Heart left ventricle (tissue), 16 donors: ENCODE data around the gene PRKAG2. TPM values are rescaled to one million over a fixed set of nuclear protein-coding genes. Genes with fewer than 3 reads are reported as not detected.
"Not testable (repeated sequence)": the region's sequence is repeated elsewhere in the genome, so short reads cannot be mapped to it uniquely, and the experiment has no call there.

Experiments
- ATAC-seq, 4 donors: fragments of 200-7000 bp; cut with Tn5 transposase; one replicate each; pipeline ENCODE4 v1.9.1; 2020 to 2022; ENCODE audit warnings: moderate library complexity in 4 of 4, mild to moderate bottlenecking in 3 of 4, moderate number of reproducible peaks in 1 of 4
- DNase-seq, 5 donors: peaks; one replicate each; pipeline ENCODE4 v3.0.0-alpha.2; 2020
- H3K27ac ChIP-seq, 12 donors: fragments of 200-600 bp; sonication (generic) in 4 of 12; one replicate each; pipeline versions ENCODE4 v1.5.0 to v1.8.0; 2016 to 2022; ENCODE audit warnings: mild to moderate bottlenecking in 2 of 12
- H3K27me3 ChIP-seq, 9 donors: fragments of 200-600 bp; sonication (generic) in 2 of 9; one replicate each; pipeline versions ENCODE4 v1.5.1 to v1.8.0; 2016 to 2022; ENCODE audit warnings: mild to moderate bottlenecking in 3 of 9
- H3K36me3 ChIP-seq, 9 donors: fragments of 200-600 bp; sonication (generic) in 2 of 9; one replicate each; pipeline versions ENCODE4 v1.5.0 to v1.8.0; 2018 to 2022; ENCODE audit warnings: mild to moderate bottlenecking in 2 of 9
- H3K4me1 ChIP-seq, 12 donors: fragments of 200-600 bp; sonication (generic) in 4 of 12; one replicate each; pipeline versions ENCODE4 v1.5.0 to v1.8.0; 2016 to 2022; ENCODE audit warnings: mild to moderate bottlenecking in 3 of 12
- H3K4me3 ChIP-seq, 12 donors: fragments of 200-600 bp; sonication (generic) in 4 of 12; one replicate each; pipeline versions ENCODE4 v1.5.0 to v1.8.0; 2017 to 2022; ENCODE audit warnings: mild to moderate bottlenecking in 9 of 12, moderate library complexity in 4 of 12
- H3K9me3 ChIP-seq, 12 donors: fragments of 200-600 bp; sonication (generic) in 4 of 12; one replicate each; pipeline versions ENCODE4 v1.5.0 to v1.8.0; 2016 to 2022; ENCODE audit warnings: mild to moderate bottlenecking in 1 of 12
- CTCF ChIP-seq, 12 donors: fragments of 200-600 bp; sonication (generic) in 4 of 12; IDR thresholded peaks; one replicate each; pipeline versions ENCODE4 v1.5.0 to v1.8.0; 2018 to 2022; ENCODE audit warnings: antibody characterized with exemption in 12 of 12, mild to moderate bottlenecking in 5 of 12
- POLR2A ChIP-seq, 2 donors: fragments of 450-650 bp; IDR thresholded peaks; one replicate each; pipeline ENCODE4 v1.6.1; 2017; ENCODE audit warnings: antibody characterized with exemption in 2 of 2, mild to moderate bottlenecking in 2 of 2, moderate library complexity in 2 of 2
- WGBS, 4 donors: extraction: QIAGEN DNeasy Blood & Tissue Kit in 2 of 4; methylation state at CpG; one replicate each; pipeline versions ENCODE4 v1.1.5 to v1.1.7; 2013 to 2018; 5-methylcytosine and 5-hydroxymethylcytosine counted together
- intact Hi-C, 10 donors: fragments of 100-400 bp; cut with DNase I; formaldehyde crosslinking; loops; one replicate each; pipeline versions ENCODE4 v1.11.1 to v1.14.2; 2022
- polyA plus RNA-seq, 2 donors: library from polyadenylated mRNA; stranded (reverse); fragments of 200-250 nt; gene quantifications; one replicate each; pipeline ENCODE4 v1.2.3, GENCODE V29; 2013
- total RNA-seq, 9 donors: library from RNA; depleted of rRNA in 2 of 9; stranded (reverse); fragments of >200 nt in 2 of 9; fragmentation: NEBNext Ultra II Directional in 3 of 9; extraction: Animal tissue kit (Norgen Biotek cat#: 25700) in 3 of 9; gene quantifications; one replicate each; pipeline versions ENCODE4 v1.1.0 to v1.2.4, GENCODE V29; 2016 to 2023
- donor health status: ischemic (EF 13 %, LVEDD 7.1; RV severe dilation, severe dysfunction).
- donor health status: healthy with polysubstance abuse.
- donor health status: DM: no; HTN: yes; CAD: no.
- donor health status: DM: no; HTN: no; CAD: no.
- donor health status: ischemic (EF 25% LVEDD 6.9; RV normal size, moderate dysfunction).
- donor health status: ischemic (EF 25% LVEDD 5.7; RV mildly dilated, moderate dysfunction).
- donor health status: healthy.
- donor health status: DM: yes; HTN: yes; CAD: no.
- donor health status: ischemic (EF 35%, LVEDD 5.7; RV mildly dilated, moderate dysfunction).
- donor health status: nonischemic (EF 11% LVEDD 7.7; RV severe dilation, severe dysfunction).
- donor health status: DM: yes; HTN: yes; CAD: no.
- donor health status: PGD.
- donor health status: ischemic (EF 29% LVEDD 5.4; RV normal size, mild dysfunction).
- donor health status: nonischemic (EF 23%, LVEDD 6.1; RV moderate dilation, normal function).

The PRKAG2 gene
- total and polyA plus RNA-seq, 11 donors = 50.2 to 179 (median 108) TPM

GRCh38 chr7:151575410-151575809 is 301.5 kb downstream of the PRKAG2 start:
- Histone ChIP-seq H3K4me3 (no peak overlapping the region), H3K27ac (no peak overlapping the region), H3K36me3 (peaks cover 0 to 35% (median 15%) of the 10 kb centered on the region in 9 donors), H3K27me3 (no peaks in the 10 kb centered on the region), H3K9me3 (peaks cover 0 to 15% (median 4%) of the 10 kb centered on the region in 12 donors), H3K4me1 (no peaks in the 10 kb centered on the region)
- no peak for TF ChIP-seq CTCF (IDR thresholded peaks at IDR 0.05)
- TF ChIP-seq POLR2A (IDR thresholded peaks at IDR 0.05) = no peak
- intact Hi-C loops = loop anchor here in 2 of 10 donors (10.0 kb wide), 2 partner anchors 59 to 129 kb away; no protein-coding TSS in a partner anchor
- 80 to 91% (median 88%) methylated on average over 7 of the region's 7 CpGs for WGBS, 4 donors
- DNase-seq (no peak), ATAC-seq (no peak)

GRCh38 chr7:151573046-151573445 is 303.9 kb downstream of the PRKAG2 start:
- not testable (repeated sequence) for DNase-seq, H3K9me3 ChIP-seq, H3K27ac ChIP-seq, H3K4me1 ChIP-seq, ATAC-seq, H3K4me3 ChIP-seq, H3K27me3 ChIP-seq
- H3K36me3 ChIP-seq = peaks cover 0 to 55% (median 32%) of the 10 kb centered on the region in 9 donors
- WGBS, 4 donors = 95 to 99% (median 97%) methylated on average over 3 of the region's 3 CpGs
- intact Hi-C loops = loop anchor here in 6 of 10 donors (2.0 to 10.0 kb wide), 5 partner anchors 62 to 189 kb away; no protein-coding TSS in a partner anchor

GRCh38 chr7:151572136-151572535 is 304.8 kb downstream of the PRKAG2 start:
- intact Hi-C loops = loop anchor here in 6 of 10 donors (2.0 to 10.0 kb wide), 5 partner anchors 63 to 190 kb away; no protein-coding TSS in a partner anchor
- ATAC-seq = no peak
- peaks cover 0 to 4% (median under 1%) of the 10 kb centered on the region in 12 donors for H3K4me1 ChIP-seq
- peaks cover 0 to 63% (median 32%) of the 10 kb centered on the region in 9 donors for H3K36me3 ChIP-seq
- H3K27ac ChIP-seq = no peak overlapping the region
- no peak for TF ChIP-seq POLR2A (IDR thresholded peaks at IDR 0.05)
- no peak for TF ChIP-seq CTCF (IDR thresholded peaks at IDR 0.05)
- DNase-seq = no peak
- no peak overlapping the region for H3K4me3 ChIP-seq
- H3K9me3 ChIP-seq = no peaks in the 10 kb centered on the region
- 91 to 98% (median 95%) methylated on average over 2 of the region's 2 CpGs for WGBS, 4 donors
- no peaks in the 10 kb centered on the region for H3K27me3 ChIP-seq

- Histone ChIP-seq H3K9me3 (no peaks in the 10 kb centered on the region), H3K4me1 (peaks cover 0 to 10% (median 6%) of the 10 kb centered on the region in 12 donors), H3K4me3 (no peak overlapping the region), H3K36me3 (peaks cover 0 to 63% (median 32%) of the 10 kb centered on the region in 9 donors), H3K27ac (no peak overlapping the region), H3K27me3 (no peaks in the 10 kb centered on the region)
- intact Hi-C loops = loop anchor here in 5 of 10 donors (5.0 to 10.0 kb wide), 4 partner anchors 63 to 191 kb away; no protein-coding TSS in a partner anchor
- TF ChIP-seq POLR2A (IDR thresholded peaks at IDR 0.05) (no peak), CTCF (IDR thresholded peaks at IDR 0.05) (no peak)
- ATAC-seq (no peak), DNase-seq (no peak)
- 94 to 97% (median 94%) methylated on average over 5 of the region's 5 CpGs for WGBS, 4 donors
These were observed 305.4 kb downstream of the PRKAG2 start for GRCh38 chr7:151571471-151571870.
